Breast epithelium (tissue), 3 donors: ENCODE data around the gene NFIB.

ENCODE experiments used
- CTCF ChIP-seq, 3 donors: fragments of 450-650 bp; IDR thresholded peaks; one replicate each; pipeline ENCODE4 v1.5.1; 2016 to 2017; ENCODE audit warnings: antibody characterized with exemption in 3 of 3, mild to moderate bottlenecking in 3 of 3, moderate library complexity in 3 of 3
- POLR2A ChIP-seq: fragments of 450-650 bp; IDR thresholded peaks from one replicate; pipeline ENCODE4 v1.6.1; 2016; ENCODE audit warnings: antibody characterized with exemption, mild to moderate bottlenecking, moderate library complexity
- POLR2AphosphoS5 ChIP-seq, 3 donors: sonication (generic); formaldehyde crosslinking; IDR thresholded peaks; one replicate each; pipeline ENCODE4 v1.6.1; 2017; ENCODE audit warnings: antibody characterized with exemption in 3 of 3

DNA sequence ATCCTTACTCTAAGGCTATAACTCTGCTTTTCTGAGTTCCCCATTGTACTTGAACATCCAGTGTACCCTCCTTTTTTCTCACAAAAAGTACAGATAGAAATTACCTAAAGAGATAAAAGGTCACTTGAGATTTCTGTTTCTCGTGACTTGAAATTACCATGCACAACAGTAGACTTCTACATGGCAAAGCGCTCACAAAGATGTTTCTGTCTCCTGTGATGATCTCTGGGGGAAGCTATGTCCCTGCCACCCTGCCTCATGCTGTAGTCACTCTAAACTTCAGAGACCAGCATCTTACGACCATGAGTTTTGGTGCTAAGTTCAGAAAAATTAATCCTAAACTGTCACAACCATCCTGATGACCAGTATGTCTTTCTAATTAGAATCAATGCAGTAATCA, 36.2 kb downstream of the NFIB start:
- TF ChIP-seq CTCF (IDR thresholded peaks at IDR 0.05), result no peak
- no peak for TF ChIP-seq POLR2AphosphoS5 (IDR thresholded peaks at IDR 0.05)
- no peak for TF ChIP-seq POLR2A
